NCI-H774 (cell line): ENCODE measurements around the gene ECPAS.
"Not testable (repeated sequence)": the region's sequence is repeated elsewhere in the genome, so short reads cannot be mapped to it uniquely, and the experiment has no call there.

Experiments used
- DNase-seq: peaks from one replicate; lab custom pipeline; 2025; lab: John Stamatoyannopoulos, UW

Gene ECPAS

GRCh38 chr9:111477677-111478076, 6.5 kb downstream of the ECPAS start:
- no peak for DNase-seq

DNA sequence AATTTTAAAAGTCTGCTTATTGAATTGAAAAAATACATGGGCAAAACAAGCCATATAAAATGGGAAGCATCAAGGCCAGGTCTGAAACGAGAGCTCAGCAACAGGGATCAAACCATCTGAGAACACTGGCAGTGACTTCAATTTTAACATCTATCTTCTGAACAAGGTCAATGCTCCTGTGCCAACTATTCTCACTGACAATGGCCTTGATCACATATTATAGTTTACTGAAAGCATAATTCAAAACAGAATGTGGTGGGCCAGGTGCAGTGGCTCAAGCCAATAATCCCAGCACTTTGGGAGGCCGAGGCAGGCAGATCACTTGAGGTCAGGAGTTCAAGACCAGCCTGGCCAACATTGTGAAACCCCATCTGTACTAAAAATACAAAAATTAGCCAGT, 9.0 kb downstream of the ECPAS start:
- no peak for DNase-seq

DNA sequence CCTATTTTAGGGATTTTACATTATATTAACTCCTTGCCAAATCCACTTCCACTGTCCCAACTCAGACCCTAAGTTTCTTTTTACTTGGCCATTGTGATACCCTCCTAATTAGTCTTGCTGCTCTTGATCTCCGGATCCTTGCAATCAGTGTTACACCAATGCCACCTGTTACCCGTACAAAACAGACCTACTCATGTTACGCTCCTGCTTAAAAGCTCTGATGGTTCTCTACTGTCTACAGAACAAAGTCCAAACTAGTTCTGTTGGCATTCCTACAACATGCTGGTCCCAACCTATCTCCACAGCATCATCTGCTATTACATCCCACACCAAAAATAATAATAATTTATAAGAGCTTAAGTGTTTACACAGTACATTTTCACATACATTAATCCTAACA, 9.8 kb downstream of the ECPAS start:
- DNase-seq: no peak

- no peak for DNase-seq
These were observed 16.3 kb downstream of the ECPAS start for GRCh38 chr9:111467778-111468367.

DNA sequence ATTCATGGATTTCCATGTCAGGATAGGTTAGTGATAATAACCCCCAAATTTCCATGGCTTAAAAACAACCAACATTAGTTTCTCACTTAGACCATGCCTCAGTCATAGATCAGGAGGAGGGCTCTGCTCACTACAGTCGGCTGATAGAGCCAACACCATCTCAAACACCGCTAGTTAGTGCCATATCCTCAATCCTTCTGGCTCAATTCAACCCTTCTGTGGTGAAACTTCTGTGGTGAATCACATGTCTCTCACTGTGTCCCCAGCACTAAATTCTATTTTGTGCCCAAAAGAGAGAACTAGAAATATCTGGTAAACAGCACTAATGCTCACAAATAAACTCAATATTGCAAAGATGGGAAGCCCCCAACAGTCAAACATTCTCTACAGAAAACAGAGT, 21.1 kb downstream of the ECPAS start:
- DNase-seq: no peak

GRCh38 chr9:111458139-111459009, 25.8 kb downstream of the ECPAS start:
- no peak for DNase-seq

DNA sequence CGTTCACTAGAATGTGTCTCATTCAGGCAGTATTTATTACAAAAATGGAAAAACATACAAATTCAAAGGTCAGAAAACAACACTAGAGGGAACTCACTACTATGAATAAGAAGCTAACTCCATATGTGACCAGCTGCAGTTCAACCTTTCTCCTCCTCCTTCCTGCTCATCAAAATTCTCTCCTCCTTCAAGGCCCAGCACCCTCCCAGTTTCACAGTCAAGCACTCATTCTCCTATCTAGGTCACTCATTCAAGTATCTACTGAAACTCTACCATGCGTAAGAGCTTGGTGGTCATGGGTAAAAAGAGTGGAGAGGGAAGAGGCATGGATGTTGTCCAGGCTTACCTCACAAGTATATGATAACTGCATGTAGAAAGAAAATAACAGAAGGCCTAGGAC, 27.7 kb downstream of the ECPAS start:
- no peak for DNase-seq

- no peak for DNase-seq
These were observed 28.5 kb downstream of the ECPAS start for GRCh38 chr9:111455638-111456037.

- DNase-seq: no peak
These were observed 29.4 kb downstream of the ECPAS start for GRCh38 chr9:111454751-111455150.

GRCh38 chr9:111451570-111451969, 32.6 kb downstream of the ECPAS start:
- no peak for DNase-seq

DNA sequence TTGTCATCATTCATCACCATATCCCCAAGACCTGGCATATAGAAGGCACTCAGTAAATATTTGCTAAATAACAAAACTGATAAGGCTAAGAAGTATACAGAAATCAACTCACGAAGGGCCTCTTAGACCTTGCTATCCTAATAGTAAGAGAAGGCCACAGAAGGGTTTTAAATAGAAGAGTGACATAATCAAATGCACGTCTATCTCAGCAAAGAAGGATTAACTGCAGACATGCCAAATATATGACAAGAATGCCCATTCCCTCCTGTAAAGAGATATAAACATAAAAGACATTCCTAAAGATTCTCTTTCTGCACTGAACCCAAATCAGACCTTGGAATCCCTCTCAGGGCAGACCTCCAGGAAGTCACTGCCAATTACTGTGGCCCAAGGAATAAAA, 34.1 kb downstream of the ECPAS start:
- DNase-seq: no peak

DNA sequence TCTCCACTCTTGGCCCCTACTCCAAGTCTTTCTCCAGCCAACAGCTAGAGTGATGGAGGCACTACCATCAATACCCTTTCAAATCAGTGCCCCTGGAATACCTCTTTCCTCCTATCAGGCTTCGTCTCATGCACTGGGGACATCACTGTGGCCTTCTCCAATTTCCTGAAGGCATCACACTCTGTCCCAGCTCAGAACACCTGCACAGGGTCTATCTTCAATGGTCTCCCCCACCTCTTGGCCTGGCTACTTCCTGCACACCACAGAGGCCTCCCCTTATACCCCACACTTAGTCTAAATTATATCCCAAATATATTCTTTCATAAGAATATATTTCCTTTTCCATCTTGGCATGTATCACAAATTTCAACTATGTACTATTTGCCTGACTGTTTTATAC, 34.5 kb downstream of the ECPAS start:
- DNase-seq: no peak

GRCh38 chr9:111445799-111446198, 38.4 kb downstream of the ECPAS start:
- not testable (repeated sequence) for DNase-seq

GRCh38 chr9:111443454-111443853, 40.7 kb downstream of the ECPAS start:
- no peak for DNase-seq

DNA sequence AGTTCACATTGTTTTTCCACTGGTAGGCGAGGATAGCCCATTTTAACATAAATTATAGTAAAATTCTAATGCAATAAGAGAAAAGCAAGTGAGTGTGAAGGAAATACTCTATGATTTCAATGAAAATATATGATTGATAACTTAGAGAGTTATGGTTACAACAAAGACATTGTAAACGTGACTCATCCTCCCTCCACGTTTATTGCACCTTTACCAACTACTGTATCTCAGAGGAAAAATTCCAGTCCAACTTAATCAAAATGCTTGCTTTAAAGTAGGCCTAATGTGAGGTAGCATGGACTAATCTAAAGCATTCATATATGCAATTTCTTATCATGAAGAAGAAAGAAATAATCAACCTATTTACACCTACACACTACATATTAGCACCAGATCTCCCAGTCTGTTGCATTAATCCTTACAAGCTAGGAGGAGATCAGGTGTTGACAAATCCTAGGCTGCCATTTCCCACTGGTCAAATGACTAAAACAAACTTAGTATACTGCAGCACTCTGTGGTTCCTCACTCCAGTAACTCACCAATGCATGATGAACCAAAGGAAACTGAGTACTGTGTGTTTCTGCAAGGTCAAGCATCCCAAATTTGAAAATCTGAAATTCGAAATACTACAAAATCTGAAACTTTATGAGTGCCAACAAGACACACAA, 41.7 kb downstream of the ECPAS start:
- no peak for DNase-seq

GRCh38 chr9:111440226-111440625, 44.0 kb downstream of the ECPAS start:
- DNase-seq: no peak

- DNase-seq: no peak
These were observed 45.5 kb downstream of the ECPAS start for GRCh38 chr9:111438541-111439235.

- no peak for DNase-seq
These were observed 47.6 kb downstream of the ECPAS start for GRCh38 chr9:111436571-111436970.

- DNase-seq: no peak
These were observed 51.1 kb downstream of the ECPAS start for GRCh38 chr9:111433082-111433481.

DNA sequence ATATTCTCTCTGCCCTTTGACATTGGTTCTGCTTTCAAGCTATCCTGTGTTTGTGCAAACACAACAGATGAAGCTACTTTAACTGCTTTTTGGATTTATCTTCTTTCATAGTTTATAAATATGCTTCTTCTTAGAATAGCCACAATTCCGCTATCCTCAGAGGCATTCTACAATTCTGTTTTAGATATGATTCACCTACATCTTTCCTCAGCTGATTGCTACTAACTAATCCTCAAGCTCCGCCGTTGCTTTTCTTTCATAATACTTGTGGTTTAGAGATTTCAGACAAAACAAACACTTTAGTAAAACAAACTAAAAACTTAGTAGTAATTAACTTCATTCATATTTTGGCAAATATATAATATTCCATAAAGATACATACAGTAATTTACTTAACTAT, 52.5 kb downstream of the ECPAS start:
- no peak for DNase-seq

- peak; percentile 28 for DNase-seq
These were observed 55.0 kb downstream of the ECPAS start for GRCh38 chr9:111429175-111429574.

DNA sequence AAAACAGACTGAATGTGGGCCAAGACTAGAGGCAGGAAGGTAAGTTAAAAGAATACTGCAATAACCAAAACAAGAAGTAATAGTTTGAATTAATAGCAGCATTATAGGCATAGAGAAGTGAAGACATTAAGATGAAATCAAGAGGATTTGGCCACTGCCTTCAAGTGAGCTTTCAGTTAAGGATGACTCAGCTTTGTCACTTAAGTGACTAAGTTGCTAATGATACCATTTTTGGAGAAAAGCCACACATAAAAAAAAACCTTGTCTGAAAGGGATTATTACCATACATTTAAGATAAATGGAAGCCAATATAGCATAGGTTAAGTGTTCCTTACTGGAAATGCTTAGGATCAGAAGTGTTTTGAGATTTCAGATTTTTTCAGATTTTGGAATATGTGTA, 57.0 kb downstream of the ECPAS start:
- no peak for DNase-seq

GRCh38 chr9:111423389-111423788, 60.8 kb downstream of the ECPAS start:
- DNase-seq: no peak
